HCT116 (cell line): ENCODE results near the gene LAMP1. TPM values are rescaled to one million over a fixed set of nuclear protein-coding genes. Genes with fewer than 3 reads are reported as not detected.

Experiments
- ATAC-seq: fragments of 200-7000 bp; cut with Tn5 transposase; 2 replicates; pipeline ENCODE4 v1.9.1; 2020; ENCODE audit warnings: mild to moderate bottlenecking, moderate library complexity
- BruUV-seq: library from RNA; stranded (reverse); fragments of 400-500 nt; replicated peaks from 2 replicates; lab custom pipeline; 2021; lab: Mats Ljungman, UMichigan
- CTCF ChIA-PET: fragments of 300-600 bp; sonication (Branson Sonifier 250); formaldehyde crosslinking; loops from one replicate; lab custom pipeline; 2021; ENCODE audit warnings: antibody characterized with exemption; lab: Charles Lee
- POLR2A ChIA-PET: fragments of 300-600, 350-600 bp; sonication (Branson Sonifier 250); formaldehyde crosslinking; loops from one replicate; lab custom pipeline; 2021; ENCODE audit warnings: antibody characterized with exemption; lab: Charles Lee
- RAD21 ChIA-PET, 2 experiments: fragments of 300-600 bp; sonication (Branson Sonifier 250); formaldehyde crosslinking; loops; one replicate each; lab custom pipeline; 2023; ENCODE audit warnings: low total read pairs in 2 of 2; ENCODE audit not compliant: uncharacterized antibody in 2 of 2, unreplicated experiment in 2 of 2, low non-redundant PET in 1 of 2; lab: Charles Lee
- DNase-seq: peaks from one replicate; pipeline ENCODE4 v3.0.0-alpha.2; 2010; ENCODE audit warnings: low read depth, low spot score
- H2AFZ ChIP-seq: fragments of 200-600 bp; shearing (Covaris generic), sonication (generic); 2 replicates; pipeline ENCODE4 v1.6.1; 2017; ENCODE audit warnings: low read depth, mixed run types, mixed read lengths, antibody characterized with exemption, low read length; ENCODE audit not compliant: poor library complexity, severe bottlenecking
- H3K27ac ChIP-seq: 2 replicates; pipeline ENCODE4 v1.5.1; 2012; ENCODE audit warnings: low read depth, low read length
- H3K27me3 ChIP-seq: fragments of 200-600 bp; sonication (generic); 2 replicates; pipeline ENCODE4 v1.6.1; 2016; ENCODE audit warnings: mixed run types, low read length, mixed read lengths; ENCODE audit not compliant: insufficient read depth
- H3K36me3 ChIP-seq, 2 experiments: fragments of 200-500 bp in 1 of 2; fragments of 200-600 bp in 1 of 2; sonication (Bioruptor generic) in 1 of 2; sonication (generic) in 1 of 2; 2 replicates each; pipeline versions ENCODE4 v1.5.1 to v1.6.1; 2014 to 2016; ENCODE audit warnings: low read length in 2 of 2, inconsistent platforms in 1 of 2, mixed read lengths in 1 of 2, mixed run types in 1 of 2; ENCODE audit not compliant: insufficient read depth in 2 of 2, control insufficient read depth in 1 of 2
- H3K4me1 ChIP-seq, 2 experiments: fragments of 200-600 bp in 1 of 2; sonication (generic) in 1 of 2; 2 replicates each; pipeline versions ENCODE4 v1.5.1 to v1.6.1; 2012 to 2017; ENCODE audit warnings: low read length in 2 of 2, inconsistent platforms in 1 of 2, mild to moderate bottlenecking in 1 of 2, mixed read lengths in 1 of 2, mixed run types in 1 of 2, moderate library complexity in 1 of 2; ENCODE audit not compliant: insufficient read depth in 2 of 2, control insufficient read depth in 1 of 2
- H3K4me2 ChIP-seq: fragments of 200-600 bp; sonication (generic); 2 replicates; pipeline ENCODE4 v1.6.1; 2017; ENCODE audit warnings: mixed run types, low read length, mixed read lengths
- H3K4me3 ChIP-seq, 2 experiments: fragments of 200-600 bp in 1 of 2; sonication (generic) in 1 of 2; replicated peaks in 1 of 2; 2 replicates each; pipeline ENCODE4 v1.5.1; 2011 to 2016; ENCODE audit warnings: low read length in 2 of 2, control low read depth in 1 of 2, low read depth in 1 of 2, mild to moderate bottlenecking in 1 of 2, mixed read lengths in 1 of 2, mixed run types in 1 of 2
- H3K79me2 ChIP-seq: fragments of 200-600 bp; sonication (generic); 2 replicates; pipeline ENCODE4 v1.6.1; 2017; ENCODE audit warnings: mild to moderate bottlenecking, mixed run types, low read length, moderate library complexity, mixed read lengths; ENCODE audit not compliant: insufficient read depth
- H3K9ac ChIP-seq: fragments of 200-600 bp; sonication (generic); 2 replicates; pipeline ENCODE4 v1.6.1; 2016; ENCODE audit warnings: low read length, mixed read lengths
- H3K9me2 ChIP-seq: fragments of 200-600 bp; sonication (generic), shearing (Covaris generic); 2 replicates; pipeline ENCODE4 v1.6.1; 2017; ENCODE audit warnings: mixed run types, mild to moderate bottlenecking, moderate library complexity; ENCODE audit not compliant: insufficient read depth
- H3K9me3 ChIP-seq, 2 experiments: fragments of 200-500 bp in 1 of 2; fragments of 200-600 bp in 1 of 2; sonication (Bioruptor generic) in 1 of 2; sonication (generic) in 1 of 2; 2 replicates each; pipeline ENCODE4 v1.6.1; 2014 to 2017; ENCODE audit warnings: low read length in 2 of 2, mixed read lengths in 2 of 2, inconsistent platforms in 1 of 2, low read depth in 1 of 2, mild to moderate bottlenecking in 1 of 2, mixed run types in 1 of 2, moderate library complexity in 1 of 2; ENCODE audit not compliant: control insufficient read depth in 1 of 2, insufficient read depth in 1 of 2
- H4K20me1 ChIP-seq: fragments of 200-600 bp; sonication (generic), shearing (Covaris generic); 2 replicates; pipeline ENCODE4 v1.6.1; 2017; ENCODE audit warnings: mixed run types, mild to moderate bottlenecking, moderate library complexity; ENCODE audit not compliant: insufficient read depth
- CBX3 ChIP-seq: IDR thresholded peaks from 2 replicates; pipeline ENCODE4 v1.6.1; 2012; ENCODE audit warnings: low read depth
- CEBPB ChIP-seq: IDR thresholded peaks from 2 replicates; pipeline ENCODE4 v1.6.1; 2012; ENCODE audit warnings: low read depth
- EGR1 ChIP-seq: IDR thresholded peaks from 2 replicates; pipeline ENCODE4 v1.6.1; 2012; ENCODE audit warnings: low read depth
- ELF1 ChIP-seq: IDR thresholded peaks from 2 replicates; pipeline ENCODE4 v1.6.1; 2012; ENCODE audit warnings: low read depth, borderline replicate concordance
- EZH2 ChIP-seq: fragments of 200-600 bp; sonication (generic); IDR thresholded peaks from 2 replicates; pipeline ENCODE4 v1.6.1; 2017; ENCODE audit warnings: antibody characterized with exemption, mixed run types
- EZH2phosphoT487 ChIP-seq: fragments of 200-600 bp; IDR thresholded peaks from 2 replicates; pipeline ENCODE4 v1.6.1; 2018; ENCODE audit warnings: antibody characterized with exemption, borderline replicate concordance
- FOSL1 ChIP-seq: IDR thresholded peaks from 2 replicates; pipeline ENCODE4 v1.6.1; 2012; ENCODE audit warnings: low read depth
- JUND ChIP-seq: IDR thresholded peaks from 2 replicates; pipeline ENCODE4 v1.6.1; 2012
- RAD21 ChIP-seq: IDR thresholded peaks from 2 replicates; pipeline ENCODE4 v1.6.1; 2012; ENCODE audit warnings: low read depth, mild to moderate bottlenecking
- ZNF274 ChIP-seq: fragments of 200-500 bp; sonication (Bioruptor generic); IDR thresholded peaks from 2 replicates; pipeline ENCODE4 v1.6.1; 2014; ENCODE audit warnings: mild to moderate bottlenecking, low read depth, low read length, inconsistent platforms
- intact Hi-C: fragments of 100-400 bp; cut with micrococcal nuclease; formaldehyde crosslinking; loops from 2 replicates; pipeline ENCODE4 v1.10.0; 2022
- total RNA-seq: library from RNA; stranded (reverse); gene quantifications from one replicate; pipeline ENCODE4 v1.2.1, GENCODE V29; 2021; ENCODE audit not compliant: unreplicated experiment
- TF ChIP-seq, protein P1 (sequence below): IDR thresholded peaks from 2 replicates; pipeline ENCODE4 v1.6.1; 2011; ENCODE audit warnings: mild to moderate bottlenecking, low read length, moderate library complexity; ENCODE audit not compliant: insufficient replicate concordance; ENCODE audit errors: extremely low read depth

Gene LAMP1
- total RNA-seq, 1 experiment from 2014 or later = 158 TPM

DNA sequence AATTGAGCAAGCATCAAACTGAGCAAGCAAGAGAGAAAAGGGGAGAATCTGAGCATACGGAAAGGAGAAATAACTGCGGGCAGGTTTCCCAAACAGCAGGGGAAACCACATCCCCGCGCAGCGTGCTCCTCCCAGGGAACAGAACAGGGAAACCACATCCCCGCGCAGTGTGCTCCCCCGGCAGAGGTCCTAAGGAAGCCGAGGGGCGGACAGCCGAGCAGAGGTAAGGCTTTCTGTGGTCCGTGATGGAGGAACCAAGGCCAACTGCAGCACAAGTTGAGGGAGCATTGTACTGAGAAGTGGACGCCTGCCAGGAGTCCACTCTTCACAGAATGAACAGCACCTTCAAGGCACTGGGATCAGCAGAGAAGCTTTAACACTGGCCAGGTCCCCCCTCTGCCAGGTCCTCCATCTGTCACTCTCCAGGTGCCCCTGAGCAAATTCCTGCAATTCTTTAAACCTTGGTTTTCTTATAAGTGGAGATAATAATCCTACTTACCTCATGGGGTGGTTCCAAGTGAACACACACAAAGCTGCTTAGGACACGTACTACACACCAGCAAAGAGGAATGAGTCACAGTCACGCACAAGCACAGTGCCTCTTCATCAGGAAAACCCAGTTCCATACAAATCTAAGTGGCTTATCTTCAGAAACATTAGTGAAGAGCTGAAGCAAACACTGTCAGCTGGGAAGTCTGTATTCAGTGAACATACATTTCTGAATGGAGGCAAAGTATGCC is 23.0 kb upstream of the LAMP1 start:
- intact Hi-C loops = loop anchor here (2.0 kb wide), 1 partner anchor 99 kb away; no protein-coding TSS in a partner anchor
- H3K4me3 ChIP-seq = no peak overlapping the region
- no peak overlapping the region for H2AFZ ChIP-seq
- H3K9ac ChIP-seq = no peak overlapping the region
- no peak overlapping the region for H3K27ac ChIP-seq
- peaks cover 0 to 5% of the 10 kb centered on the region in 2 experiments; a peak in 1 of 4 replicates for H3K9me3 ChIP-seq
- TF ChIP-seq EZH2 = no peak
- no peak for TF ChIP-seq EZH2phosphoT487
- no peak for TF ChIP-seq RAD21
- ChIA-PET CTCF (no interaction called here), RAD21 (no interaction called here), POLR2A (no interaction called here)
- H3K27me3 ChIP-seq = no peaks in the 10 kb centered on the region
- H3K79me2 ChIP-seq = no peaks in the 10 kb centered on the region
- no peaks in the 10 kb centered on the region for H3K36me3 ChIP-seq
- DNase-seq (no peak), ATAC-seq (no peak)
- peaks cover 0 to 11% of the 10 kb centered on the region in 2 experiments; a peak in 2 of 4 replicates for H3K4me1 ChIP-seq
- no peak overlapping the region for H3K4me2 ChIP-seq
- BruUV-seq = no TSS peak
- no peaks in the 10 kb centered on the region for H4K20me1 ChIP-seq
- H3K9me2 ChIP-seq = no peaks in the 10 kb centered on the region

DNA sequence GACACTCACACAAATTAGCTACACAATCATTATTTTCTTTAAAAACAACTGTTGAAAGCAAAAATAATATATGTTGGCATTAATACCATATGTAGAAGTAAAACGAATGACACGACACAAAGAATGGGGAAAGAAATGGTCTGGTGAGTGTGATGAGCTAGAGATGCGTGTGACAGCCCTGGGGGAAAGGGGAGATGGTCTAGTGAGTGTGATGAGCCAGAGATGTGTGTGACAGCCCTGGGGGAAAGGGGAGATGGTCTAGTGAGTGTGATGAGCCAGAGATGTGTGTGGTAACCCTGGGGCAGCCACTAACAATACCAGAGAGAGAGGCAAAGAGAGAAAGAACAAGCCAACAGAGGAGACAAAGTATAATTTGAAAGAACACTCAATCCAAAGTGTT is 22.3 kb upstream of the LAMP1 start:
- Histone ChIP-seq H3K4me3 (no peak overlapping the region), H4K20me1 (no peaks in the 10 kb centered on the region), H3K9me2 (no peaks in the 10 kb centered on the region), H3K9me3 (peaks cover 0 to 7% of the 10 kb centered on the region in 2 experiments; a peak in 1 of 4 replicates), H2AFZ (no peak overlapping the region), H3K27ac (no peak overlapping the region), H3K4me2 (no peak overlapping the region), H3K27me3 (no peaks in the 10 kb centered on the region), H3K9ac (no peak overlapping the region; the same call in 1 of the 2 replicates), H3K79me2 (no peaks in the 10 kb centered on the region), H3K4me1 (peaks cover 0 to 11% of the 10 kb centered on the region in 2 experiments; a peak in 2 of 4 replicates), H3K36me3 (no peaks in the 10 kb centered on the region)
- no peak for ATAC-seq
- TF ChIP-seq ELF1 (no peak), CEBPB (no peak), EZH2 (no peak), ZNF274 (no peak), CBX3 (no peak), EGR1 (no peak), JUND (no peak), FOSL1 (no peak)
- TF ChIP-seq, protein P1, sequence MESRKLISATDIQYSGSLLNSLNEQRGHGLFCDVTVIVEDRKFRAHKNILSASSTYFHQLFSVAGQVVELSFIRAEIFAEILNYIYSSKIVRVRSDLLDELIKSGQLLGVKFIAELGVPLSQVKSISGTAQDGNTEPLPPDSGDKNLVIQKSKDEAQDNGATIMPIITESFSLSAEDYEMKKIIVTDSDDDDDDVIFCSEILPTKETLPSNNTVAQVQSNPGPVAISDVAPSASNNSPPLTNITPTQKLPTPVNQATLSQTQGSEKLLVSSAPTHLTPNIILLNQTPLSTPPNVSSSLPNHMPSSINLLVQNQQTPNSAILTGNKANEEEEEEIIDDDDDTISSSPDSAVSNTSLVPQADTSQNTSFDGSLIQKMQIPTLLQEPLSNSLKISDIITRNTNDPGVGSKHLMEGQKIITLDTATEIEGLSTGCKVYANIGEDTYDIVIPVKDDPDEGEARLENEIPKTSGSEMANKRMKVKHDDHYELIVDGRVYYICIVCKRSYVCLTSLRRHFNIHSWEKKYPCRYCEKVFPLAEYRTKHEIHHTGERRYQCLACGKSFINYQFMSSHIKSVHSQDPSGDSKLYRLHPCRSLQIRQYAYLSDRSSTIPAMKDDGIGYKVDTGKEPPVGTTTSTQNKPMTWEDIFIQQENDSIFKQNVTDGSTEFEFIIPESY = no peak
- no TSS peak for BruUV-seq
- ChIA-PET RAD21 (no interaction called here), CTCF (no interaction called here), POLR2A (no interaction called here)
- intact Hi-C loops = loop anchor here (1.0 to 2.0 kb wide), 3 partner anchors 98 to 175 kb away; no protein-coding TSS in a partner anchor
- no peak for DNase-seq
